Astrocyte (in vitro differentiated cells and primary cell): ENCODE data around the gene FHL2. TPM values are rescaled to one million over a fixed set of nuclear protein-coding genes. Genes with fewer than 3 reads are reported as not detected.

ENCODE experiments used
- DNase-seq: peaks from one replicate; pipeline ENCODE4 v3.0.0-alpha.2; 2010; ENCODE audit warnings: low read depth
- FAIRE-seq: peaks from 2 replicates; lab custom pipeline; 2011; peaks lifted over from hg19 to GRCh38; lab: Jason Lieb, UNC
- H2AFZ ChIP-seq: 2 replicates; pipeline ENCODE4 v1.6.0; 2012; ENCODE audit warnings: low read depth, low read length, inconsistent platforms
- H3K27ac ChIP-seq: 2 replicates; pipeline ENCODE4 v1.5.1; 2011; ENCODE audit warnings: low read depth, low read length, inconsistent platforms
- H3K27me3 ChIP-seq: 2 replicates; pipeline ENCODE4 v1.6.0; 2011; ENCODE audit warnings: low read length, inconsistent platforms; ENCODE audit not compliant: insufficient read depth
- H3K36me3 ChIP-seq: 2 replicates; pipeline ENCODE4 v1.5.1; 2011; ENCODE audit warnings: low read length, inconsistent platforms; ENCODE audit not compliant: insufficient read depth
- H3K4me1 ChIP-seq: 2 replicates; pipeline ENCODE4 v1.5.1; 2011; ENCODE audit warnings: low read length, inconsistent platforms; ENCODE audit not compliant: insufficient read depth
- H3K4me2 ChIP-seq: 2 replicates; pipeline ENCODE4 v1.6.0; 2012; ENCODE audit warnings: low read length, inconsistent platforms
- H3K4me3 ChIP-seq: 2 replicates; pipeline ENCODE4 v1.5.1; 2011; ENCODE audit warnings: low read depth, mild to moderate bottlenecking, low read length, inconsistent platforms; ENCODE audit not compliant: insufficient read depth
- H3K79me2 ChIP-seq: 2 replicates; pipeline ENCODE4 v1.6.0; 2012; ENCODE audit warnings: mild to moderate bottlenecking, low read length, inconsistent platforms; ENCODE audit not compliant: insufficient read depth
- H3K9ac ChIP-seq: 2 replicates; pipeline ENCODE4 v1.6.0; 2012; ENCODE audit warnings: mild to moderate bottlenecking, low read length, inconsistent platforms
- H3K9me3 ChIP-seq: 2 replicates; pipeline ENCODE4 v1.5.1; 2012; ENCODE audit warnings: low read depth, mild to moderate bottlenecking, low read length, inconsistent platforms; ENCODE audit not compliant: insufficient read depth
- H4K20me1 ChIP-seq: 2 replicates; pipeline ENCODE4 v1.6.0; 2012; ENCODE audit warnings: low read length, inconsistent platforms; ENCODE audit not compliant: insufficient read depth
- H3K27ac Mint-ChIP-seq: one replicate; pipeline ENCODE4 v1.8.0; 2021; ENCODE audit warnings: mild to moderate bottlenecking, mixed read lengths; ENCODE audit not compliant: unreplicated experiment
- H3K27me3 Mint-ChIP-seq: one replicate; pipeline ENCODE4 v1.8.0; 2021; ENCODE audit warnings: low read depth, mixed read lengths; ENCODE audit not compliant: unreplicated experiment
- H3K36me3 Mint-ChIP-seq: one replicate; pipeline ENCODE4 v1.8.0; 2021; ENCODE audit warnings: low read depth, mixed read lengths; ENCODE audit not compliant: unreplicated experiment
- H3K4me1 Mint-ChIP-seq: one replicate; pipeline ENCODE4 v1.8.0; 2021; ENCODE audit warnings: low read depth, mixed read lengths; ENCODE audit not compliant: unreplicated experiment
- H3K4me3 Mint-ChIP-seq: one replicate; pipeline ENCODE4 v1.8.0; 2021; ENCODE audit warnings: mild to moderate bottlenecking, moderate library complexity, mixed read lengths; ENCODE audit not compliant: unreplicated experiment
- H3K9me3 Mint-ChIP-seq: one replicate; pipeline ENCODE4 v1.8.0; 2021; ENCODE audit warnings: mild to moderate bottlenecking, mixed read lengths; ENCODE audit not compliant: unreplicated experiment
- EZH2 ChIP-seq: IDR thresholded peaks from 2 replicates; pipeline ENCODE4 v1.6.1; 2012; ENCODE audit warnings: mild to moderate bottlenecking, low read length, inconsistent platforms; ENCODE audit not compliant: insufficient read depth
- total RNA-seq: library from RNA; stranded (reverse); gene quantifications from 2 replicates; pipeline ENCODE4 v1.2.1, GENCODE V29; 2021
- TF ChIP-seq, protein P1 (sequence below): IDR thresholded peaks from 2 replicates; pipeline ENCODE4 v1.5.1; 2011; ENCODE audit warnings: low read depth, mild to moderate bottlenecking, inconsistent platforms, low read length, moderate library complexity; ENCODE audit not compliant: insufficient read depth

Gene FHL2
- total RNA-seq, 1 donor from 2014 or later: 104 TPM

DNA sequence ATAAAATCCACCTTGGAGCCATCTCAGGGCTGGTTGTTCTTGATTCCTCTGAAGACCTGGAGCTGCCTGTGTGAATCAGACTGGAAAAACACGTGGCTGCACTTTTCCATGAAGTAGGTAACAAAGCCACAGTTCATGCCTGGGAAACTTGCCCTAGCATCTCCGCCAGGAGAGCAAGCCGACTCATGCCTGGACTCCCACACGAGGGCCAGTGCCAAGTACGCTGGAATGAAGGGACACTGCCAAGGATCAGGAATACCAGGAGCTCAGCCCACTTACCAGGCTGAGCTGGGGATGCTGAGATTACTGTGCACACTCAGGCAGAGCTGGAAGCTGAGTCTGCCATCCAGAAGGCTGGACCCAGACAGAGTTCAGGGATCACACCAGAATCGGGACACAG is 10.9 kb upstream of the FHL2 start:
- no peak overlapping the region for H3K4me3 Mint-ChIP-seq
- H3K27me3 Mint-ChIP-seq: no peaks in the 10 kb centered on the region
- H3K27ac ChIP-seq: peak overlapping the region; percentile 82
- peak; percentile 64 for FAIRE-seq
- no peak for TF ChIP-seq EZH2
- TF ChIP-seq, protein P1, sequence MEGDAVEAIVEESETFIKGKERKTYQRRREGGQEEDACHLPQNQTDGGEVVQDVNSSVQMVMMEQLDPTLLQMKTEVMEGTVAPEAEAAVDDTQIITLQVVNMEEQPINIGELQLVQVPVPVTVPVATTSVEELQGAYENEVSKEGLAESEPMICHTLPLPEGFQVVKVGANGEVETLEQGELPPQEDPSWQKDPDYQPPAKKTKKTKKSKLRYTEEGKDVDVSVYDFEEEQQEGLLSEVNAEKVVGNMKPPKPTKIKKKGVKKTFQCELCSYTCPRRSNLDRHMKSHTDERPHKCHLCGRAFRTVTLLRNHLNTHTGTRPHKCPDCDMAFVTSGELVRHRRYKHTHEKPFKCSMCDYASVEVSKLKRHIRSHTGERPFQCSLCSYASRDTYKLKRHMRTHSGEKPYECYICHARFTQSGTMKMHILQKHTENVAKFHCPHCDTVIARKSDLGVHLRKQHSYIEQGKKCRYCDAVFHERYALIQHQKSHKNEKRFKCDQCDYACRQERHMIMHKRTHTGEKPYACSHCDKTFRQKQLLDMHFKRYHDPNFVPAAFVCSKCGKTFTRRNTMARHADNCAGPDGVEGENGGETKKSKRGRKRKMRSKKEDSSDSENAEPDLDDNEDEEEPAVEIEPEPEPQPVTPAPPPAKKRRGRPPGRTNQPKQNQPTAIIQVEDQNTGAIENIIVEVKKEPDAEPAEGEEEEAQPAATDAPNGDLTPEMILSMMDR: no peak
- H3K79me2 ChIP-seq: no peaks in the 10 kb centered on the region
- H3K4me2 ChIP-seq: peak overlapping the region; percentile 56
- DNase-seq: peak; percentile 99
- H3K4me3 ChIP-seq: no peak overlapping the region
- H3K9me3 ChIP-seq: no peaks in the 10 kb centered on the region
- no peaks in the 10 kb centered on the region for H3K36me3 ChIP-seq
- H4K20me1 ChIP-seq: no peaks in the 10 kb centered on the region
- H3K9ac ChIP-seq: peak overlapping the region; percentile 58
- no peaks in the 10 kb centered on the region for H3K27me3 ChIP-seq
- H3K9me3 Mint-ChIP-seq: peaks cover 3% of the 10 kb centered on the region
- H2AFZ ChIP-seq: no peak overlapping the region
- no peaks in the 10 kb centered on the region for H3K36me3 Mint-ChIP-seq
- peaks cover 43% of the 10 kb centered on the region for H3K4me1 ChIP-seq
- peaks cover 24% of the 10 kb centered on the region for H3K4me1 Mint-ChIP-seq
- no peak overlapping the region for H3K27ac Mint-ChIP-seq

DNA sequence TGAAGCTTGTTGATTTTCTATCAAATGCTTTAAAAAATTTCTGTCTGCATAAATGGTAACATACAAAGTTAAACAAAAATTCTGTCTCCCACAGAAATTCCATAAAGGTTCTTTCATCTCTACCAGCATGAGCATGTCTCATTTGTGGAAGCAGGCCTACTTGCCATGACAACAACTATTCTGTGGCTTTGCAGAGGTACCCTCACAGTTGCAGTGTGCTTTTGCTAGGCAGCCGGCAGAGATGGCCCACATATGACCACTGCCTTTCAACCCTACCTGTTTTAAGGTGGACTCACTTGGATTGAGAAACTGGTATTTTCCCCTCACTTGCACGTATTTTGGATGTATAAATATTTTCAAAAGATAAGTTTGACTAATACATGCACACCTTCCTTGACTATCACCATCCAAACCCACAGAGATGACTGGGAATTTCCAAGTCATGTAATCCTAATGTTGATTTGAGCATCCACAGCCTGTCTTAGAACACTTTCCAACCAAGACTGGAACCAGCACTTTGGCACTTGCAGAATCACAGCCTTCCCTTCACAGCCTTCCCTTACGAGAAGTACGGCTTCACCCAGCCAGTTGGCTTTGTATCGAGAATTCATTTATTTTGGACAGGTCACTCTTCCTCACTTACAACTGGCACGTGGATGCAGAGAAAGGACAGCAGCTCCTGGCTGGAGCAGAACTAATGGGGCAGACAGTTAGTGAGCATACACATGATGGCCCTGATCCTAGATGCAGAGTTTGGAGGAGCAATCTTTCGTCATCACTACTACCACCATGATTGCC is 9.3 kb upstream of the FHL2 start:
- Mint-ChIP-seq H3K4me1 (peaks cover 40% of the 10 kb centered on the region), H3K9me3 (peaks cover 3% of the 10 kb centered on the region)

More for the DNA sequence above, 9.3 kb upstream of the FHL2 start:
- Histone ChIP-seq H3K4me3 (no peak overlapping the region), H3K9ac (no peak overlapping the region), H3K9me3 (no peaks in the 10 kb centered on the region), H3K4me2 (no peak overlapping the region), H3K79me2 (no peaks in the 10 kb centered on the region), H3K4me1 (peaks cover 59% of the 10 kb centered on the region), H4K20me1 (no peaks in the 10 kb centered on the region), H3K27me3 (no peaks in the 10 kb centered on the region), H3K36me3 (no peaks in the 10 kb centered on the region), H3K27ac (peak overlapping the region; percentile 12), H2AFZ (no peak overlapping the region)
- no peak for DNase-seq
- no peak for FAIRE-seq
- H3K27ac Mint-ChIP-seq: no peak overlapping the region
- no peak overlapping the region for H3K4me3 Mint-ChIP-seq
- H3K27me3 Mint-ChIP-seq: no peaks in the 10 kb centered on the region
- no peak for TF ChIP-seq EZH2
- TF ChIP-seq, protein P1: no peak
- no peaks in the 10 kb centered on the region for H3K36me3 Mint-ChIP-seq
